Ectodermal cell (in vitro differentiated cells): ENCODE results near the gene FAM25G. TPM values are rescaled to one million over a fixed set of nuclear protein-coding genes. Genes with fewer than 3 reads are reported as not detected.
"Not testable (repeated sequence)": the region's sequence is repeated elsewhere in the genome, so short reads cannot be mapped to it uniquely, and the experiment has no call there.

Experiments used
- H3K27ac ChIP-seq: 2 replicates; pipeline ENCODE4 v1.7.0; 2013; ENCODE audit warnings: mild to moderate bottlenecking, low read depth, low read length; ENCODE audit not compliant: insufficient read depth, poor library complexity, severe bottlenecking
- H3K27me3 ChIP-seq: 2 replicates; pipeline ENCODE4 v1.7.0; 2013; ENCODE audit warnings: mild to moderate bottlenecking, low read length; ENCODE audit not compliant: insufficient read depth, control insufficient read depth, poor library complexity, severe bottlenecking
- H3K36me3 ChIP-seq: one replicate; pipeline ENCODE4 v1.7.0; 2013; ENCODE audit warnings: low read length; ENCODE audit not compliant: control insufficient read depth, insufficient read depth
- H3K4me1 ChIP-seq: one replicate; pipeline ENCODE4 v1.7.0; 2013; ENCODE audit warnings: low read length; ENCODE audit not compliant: control insufficient read depth, insufficient read depth
- H3K4me3 ChIP-seq: 2 replicates; pipeline ENCODE4 v1.7.0; 2013; ENCODE audit warnings: low read depth, low read length, control low read depth; ENCODE audit not compliant: insufficient read depth
- H3K9me3 ChIP-seq: 2 replicates; pipeline ENCODE4 v1.7.0; 2013; ENCODE audit warnings: mild to moderate bottlenecking, low read length, moderate library complexity; ENCODE audit not compliant: control insufficient read depth
- WGBS, 2 experiments: methylation state at CpG; one replicate each; pipeline ENCODE4 v1.1.7; 2013; ENCODE audit warnings: missing lambda C conversion rate in 2 of 2; 5-methylcytosine and 5-hydroxymethylcytosine counted together
- polyA plus RNA-seq, 4 experiments: library from polyadenylated mRNA; stranded (reverse); fragments of 50-300 nt; gene quantifications; one replicate each; pipeline ENCODE4 v1.2.3, GENCODE V29; 2013

FAM25G gene
- not detected for polyA plus RNA-seq (2013, experiment 1 of 4)
- polyA plus RNA-seq (2013, experiment 2 of 4), result not detected
- polyA plus RNA-seq (2013, experiment 3 of 4), result not detected
- polyA plus RNA-seq (2013, experiment 4 of 4), result not detected

DNA sequence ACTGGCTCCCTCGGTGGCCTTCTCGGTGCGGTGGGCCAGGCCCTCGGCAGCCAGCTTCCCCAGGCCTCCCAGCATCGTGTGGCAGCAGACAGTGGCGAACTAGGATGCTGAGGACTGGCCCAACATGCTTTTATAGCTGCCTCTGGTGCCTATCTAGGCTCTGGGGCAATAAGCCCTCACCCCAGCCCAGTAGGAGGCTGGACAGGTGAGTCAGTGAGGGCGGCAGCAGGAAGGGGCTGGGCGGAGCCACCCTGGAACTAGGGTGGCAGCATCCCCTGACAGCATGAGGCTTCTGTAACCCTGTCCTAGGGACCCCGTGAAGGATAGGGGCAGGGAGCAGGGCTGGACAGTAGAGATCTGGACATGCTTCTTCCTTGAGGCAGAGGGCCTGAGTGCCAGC, at the start of gene FAM25G:
TSS of gene FAM25G (minus strand) at position 101 of the 400 bp plus-strand sequence. CDS start at position 75, 26 bp downstream.
- WGBS, 2 experiments, result 100% methylated on average over 1 of the region's 9 CpGs; no CpG with 5 or more reads in 1 of the 2 experiments
- not testable (repeated sequence) for H3K4me3 ChIP-seq, H3K4me1 ChIP-seq, H3K36me3 ChIP-seq, H3K27me3 ChIP-seq, H3K27ac ChIP-seq, H3K9me3 ChIP-seq

DNA sequence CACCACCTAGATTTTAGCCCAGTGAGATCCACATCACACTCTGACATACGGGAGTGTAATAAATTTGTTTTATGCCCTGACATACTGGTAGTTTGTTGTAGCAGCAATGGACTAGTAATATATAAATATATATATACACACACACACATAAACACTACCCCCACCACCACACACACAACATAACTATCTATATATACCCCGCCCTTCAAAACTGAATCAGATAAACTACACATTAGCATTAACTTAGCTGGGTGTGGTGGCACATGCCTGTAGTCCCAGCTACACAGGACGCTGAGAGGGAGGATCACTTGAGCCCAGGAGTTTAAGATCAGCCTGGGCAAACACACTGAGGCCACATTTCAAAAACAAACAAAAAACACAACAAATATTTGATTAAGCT, 44.9 kb upstream of the FAM25G start:
- not testable (repeated sequence) for H3K27me3 ChIP-seq, H3K36me3 ChIP-seq, H3K27ac ChIP-seq, H3K4me3 ChIP-seq, H3K9me3 ChIP-seq, H3K4me1 ChIP-seq
- 100% methylated on average over 1 of the region's 3 CpGs; no CpG with 5 or more reads in 1 of the 2 experiments for WGBS, 2 experiments

DNA sequence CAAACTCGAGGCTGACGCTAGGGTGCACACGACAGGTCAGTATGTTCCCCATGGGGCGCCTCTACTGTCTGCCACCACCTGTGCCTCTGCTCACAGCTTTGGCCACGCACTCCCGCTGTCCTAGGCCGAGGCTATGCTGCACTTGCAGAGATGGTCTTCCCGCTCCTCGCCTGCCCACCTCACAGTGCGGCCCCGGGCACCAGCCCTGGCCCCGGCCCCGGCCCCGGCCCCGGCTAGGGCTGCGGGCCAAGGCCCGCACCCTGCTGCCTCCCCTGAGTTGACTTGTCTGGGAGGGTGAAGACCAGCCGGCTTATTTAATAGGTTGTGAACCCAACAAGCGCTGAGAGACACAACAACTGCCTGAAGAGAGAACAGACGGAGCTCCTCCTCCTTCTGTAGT, 32.0 kb upstream of the FAM25G start, which contains the start of gene AGAP9:
TSS of gene AGAP9 (minus strand) at position 164 of the 400 bp plus-strand sequence. CDS start at position 52, 112 bp downstream.
- not testable (repeated sequence) for H3K36me3 ChIP-seq, H3K4me3 ChIP-seq, H3K27ac ChIP-seq, H3K27me3 ChIP-seq, H3K4me1 ChIP-seq, H3K9me3 ChIP-seq
- no CpG with 5 or more reads among the region's 20 CpGs for WGBS, 2 experiments

DNA sequence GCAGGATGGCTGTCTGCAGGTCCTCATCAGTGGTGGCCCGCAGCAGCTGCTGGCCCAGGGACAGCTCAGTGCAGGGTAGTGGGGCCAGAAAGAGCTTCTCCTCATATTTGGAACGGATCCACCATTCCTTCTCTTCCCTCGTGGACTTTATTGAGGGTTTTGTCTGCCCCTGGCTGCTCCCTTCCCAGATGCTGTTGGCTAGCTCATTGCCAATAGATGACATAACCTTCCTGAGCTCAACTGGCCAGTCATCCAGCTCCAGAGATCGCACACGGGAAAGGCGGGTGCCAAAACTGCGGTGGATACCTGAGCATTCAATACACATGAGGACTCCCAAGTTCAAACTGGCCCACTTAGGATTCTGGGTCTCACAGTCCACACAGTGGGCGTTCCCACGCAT, 10.8 kb upstream of the FAM25G start:
- not testable (repeated sequence) for H3K9me3 ChIP-seq, H3K27me3 ChIP-seq, H3K4me3 ChIP-seq, H3K4me1 ChIP-seq, H3K27ac ChIP-seq, H3K36me3 ChIP-seq
- 92 to 98% methylated on average over 2 to 3 of the region's 9 CpGs for WGBS, 2 experiments

DNA sequence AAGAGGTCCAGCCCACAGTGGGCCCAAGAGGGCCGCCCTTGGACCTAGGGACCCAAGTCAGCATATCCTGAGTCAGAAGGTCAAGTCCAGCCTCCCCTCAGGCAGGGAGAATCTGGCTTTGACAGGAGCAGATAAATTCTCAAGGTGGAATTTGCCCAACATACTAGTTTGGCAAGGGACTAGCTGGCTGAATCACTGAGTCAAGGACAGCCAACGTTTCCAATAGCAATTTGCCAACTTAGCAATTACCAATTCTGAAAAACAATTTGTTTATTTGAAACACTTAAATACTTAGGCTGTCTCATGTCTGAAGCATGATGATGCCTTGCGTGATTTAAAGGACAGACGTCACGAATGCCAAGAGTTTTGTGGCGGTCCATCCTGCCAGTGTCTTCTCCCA, 2.7 kb upstream of the FAM25G start:
- not testable (repeated sequence) for H3K36me3 ChIP-seq, H3K27ac ChIP-seq, H3K27me3 ChIP-seq, H3K9me3 ChIP-seq, H3K4me3 ChIP-seq, H3K4me1 ChIP-seq
- WGBS, 2 experiments, result no CpG with 5 or more reads among the region's 6 CpGs

DNA sequence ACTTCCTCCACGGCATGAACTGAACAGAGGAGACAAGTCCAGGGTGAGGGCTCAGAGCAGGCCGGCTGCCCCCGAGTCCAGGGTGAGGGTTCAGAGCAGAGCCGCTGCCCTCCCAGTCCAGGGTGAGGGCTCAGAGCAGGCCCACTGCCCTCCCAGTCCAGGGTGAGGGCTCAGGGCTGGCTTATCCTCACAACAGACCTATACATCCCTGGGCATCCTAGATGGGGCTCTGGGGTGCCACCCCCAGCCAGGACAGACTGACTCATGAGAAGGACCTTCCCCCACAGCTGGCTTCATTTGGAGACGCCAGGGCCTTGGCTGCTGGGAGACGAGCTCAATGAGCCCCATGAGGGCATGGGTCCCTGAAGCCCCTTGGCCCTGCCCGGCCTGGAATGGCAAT, 1.9 kb downstream of the FAM25G start:
- not testable (repeated sequence) for H3K27ac ChIP-seq, H3K27me3 ChIP-seq, H3K4me3 ChIP-seq, H3K9me3 ChIP-seq, H3K36me3 ChIP-seq, H3K4me1 ChIP-seq
- WGBS, 2 experiments, result 92 to 100% methylated on average over 1 to 2 of the region's 7 CpGs

DNA sequence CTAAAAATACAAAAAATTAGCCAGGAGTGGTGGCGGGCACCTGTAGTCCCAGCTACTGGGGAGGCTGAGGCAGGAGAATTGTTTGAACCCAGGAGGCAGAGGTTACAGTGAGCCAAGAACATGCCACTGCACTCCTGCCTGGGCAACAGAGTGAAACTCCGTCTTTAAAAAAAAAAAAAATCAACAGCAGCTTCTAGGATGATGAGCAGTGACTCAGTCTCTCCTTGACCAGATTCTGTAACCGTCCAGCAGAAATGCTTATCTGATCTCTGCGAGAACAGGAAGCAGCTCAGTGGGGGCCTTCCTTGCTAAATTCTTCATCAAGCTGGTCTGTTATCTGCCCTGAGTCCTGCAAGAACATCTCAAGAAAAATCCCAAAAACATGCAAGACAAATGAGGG, 5.6 kb downstream of the FAM25G start:
- not testable (repeated sequence) for H3K27me3 ChIP-seq, H3K36me3 ChIP-seq, H3K4me3 ChIP-seq, H3K27ac ChIP-seq, H3K4me1 ChIP-seq, H3K9me3 ChIP-seq
- WGBS, 2 experiments, result 82 to 83% methylated on average over 1 to 2 of the region's 4 CpGs

DNA sequence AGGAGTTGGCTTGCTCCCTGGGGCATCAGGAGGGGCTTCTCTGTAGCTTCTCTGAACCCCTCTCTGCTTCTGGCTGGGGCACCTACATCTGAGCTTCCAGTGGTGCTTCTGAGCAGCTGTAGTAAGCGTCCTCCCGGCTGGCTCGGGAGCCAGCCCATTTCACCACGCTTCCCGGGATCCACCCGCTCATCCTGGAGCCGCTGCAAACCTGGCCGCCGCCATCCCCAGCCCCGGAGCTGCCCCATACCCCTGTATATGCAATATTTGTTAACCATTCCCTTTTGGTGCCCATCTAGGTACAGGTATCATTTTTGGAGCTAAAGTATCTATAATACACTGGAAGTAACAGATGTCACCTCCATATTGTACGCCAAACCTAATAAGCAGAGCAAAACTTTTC, 6.7 kb downstream of the FAM25G start:
- not testable (repeated sequence) for H3K9me3 ChIP-seq, H3K27me3 ChIP-seq, H3K36me3 ChIP-seq, H3K4me1 ChIP-seq, H3K4me3 ChIP-seq, H3K27ac ChIP-seq
- 88 to 89% methylated on average over 6 to 10 of the region's 11 CpGs for WGBS, 2 experiments

DNA sequence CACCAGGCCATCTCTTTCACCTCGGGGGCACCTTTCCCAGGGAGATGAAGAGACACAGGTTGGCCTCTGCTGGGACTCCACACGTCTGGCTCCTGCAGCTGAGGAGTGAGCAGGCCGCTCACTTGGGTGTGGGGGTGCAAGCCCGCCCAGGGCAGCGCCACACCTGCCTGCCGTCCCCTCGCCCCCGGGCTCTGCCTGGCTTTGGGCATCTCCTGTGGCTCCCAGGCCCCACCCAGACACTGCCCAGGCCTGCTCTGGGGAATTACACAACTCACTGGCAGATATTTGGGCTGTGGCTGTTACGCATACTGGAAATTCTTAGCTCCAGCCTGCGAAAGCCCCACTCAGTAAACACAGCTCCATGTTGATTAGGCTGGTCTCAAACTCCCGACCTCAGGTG, 7.6 kb downstream of the FAM25G start, which contains the start of gene ANXA8:
TSS of gene ANXA8 (minus strand) at position 193 of the 400 bp plus-strand sequence. CDS start at position 11, 182 bp downstream.
- not testable (repeated sequence) for H3K4me3 ChIP-seq, H3K4me1 ChIP-seq, H3K9me3 ChIP-seq, H3K27me3 ChIP-seq, H3K27ac ChIP-seq, H3K36me3 ChIP-seq
- WGBS, 2 experiments, result 92 to 95% methylated on average over 8 of the region's 11 CpGs

DNA sequence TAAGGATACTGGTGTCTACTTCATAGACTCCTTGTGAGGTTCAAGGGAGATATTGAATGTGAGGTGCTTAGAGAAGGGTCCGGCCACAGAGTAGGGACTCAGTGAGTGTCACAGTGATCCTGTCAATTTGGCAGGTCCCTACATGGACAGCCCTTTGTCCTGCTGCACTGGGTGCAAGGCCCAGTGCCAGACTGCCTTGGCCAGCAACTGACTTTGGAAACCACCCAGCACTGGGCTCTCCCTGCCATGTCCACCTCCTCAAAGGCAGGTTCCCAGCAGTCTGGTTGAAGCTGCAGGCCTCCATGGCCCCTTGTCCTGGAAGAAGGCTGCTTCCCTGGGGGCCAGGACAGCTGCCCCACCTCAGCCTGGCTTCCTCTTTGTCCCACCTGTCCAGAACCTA, 9.1 kb downstream of the FAM25G start:
- H3K4me1 ChIP-seq, H3K9me3 ChIP-seq, H3K4me3 ChIP-seq, H3K27ac ChIP-seq, H3K36me3 ChIP-seq, H3K27me3 ChIP-seq: not testable (repeated sequence)
- no CpG with 5 or more reads among the region's 1 CpG for WGBS, 2 experiments

DNA sequence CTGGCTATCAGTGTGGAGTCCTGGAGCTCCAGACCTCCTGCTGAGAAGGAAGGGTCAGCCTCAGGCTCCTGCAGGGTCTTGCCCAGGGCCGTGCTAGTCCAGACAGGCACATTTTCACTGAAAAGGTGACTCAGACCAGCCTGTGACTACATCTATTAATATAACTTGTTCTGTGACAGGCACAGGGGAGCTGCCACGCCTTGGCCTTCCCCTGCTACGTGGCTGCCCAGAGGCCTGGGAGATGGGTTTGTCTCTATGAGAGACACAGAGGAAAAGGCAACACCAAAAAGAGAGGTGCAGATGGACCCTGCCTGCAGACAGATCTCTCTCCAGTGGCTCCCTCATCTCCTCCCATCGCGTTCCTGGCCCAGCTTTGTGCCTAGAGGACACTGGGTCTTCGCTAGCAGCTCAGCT, 9.7 kb downstream of the FAM25G start:
- H3K27ac ChIP-seq, H3K4me1 ChIP-seq, H3K27me3 ChIP-seq, H3K9me3 ChIP-seq, H3K36me3 ChIP-seq, H3K4me3 ChIP-seq: not testable (repeated sequence)
- WGBS, 2 experiments, result 94 to 100% methylated on average over 3 of the region's 6 CpGs
